HG02763 (cell line): ENCODE measurements around the gene DES.

Experiments used
- ATAC-seq: cut with Tn5 transposase; IDR thresholded peaks from one replicate; pipeline ENCODE4 v1.9.1; 2021; ENCODE audit warnings: mild to moderate bottlenecking, moderate library complexity; ENCODE audit not compliant: unreplicated experiment

The DES gene

GRCh38 chr2:219419331-219420197 lies 1.4 kb downstream of the DES start:
- no peak for ATAC-seq

DNA sequence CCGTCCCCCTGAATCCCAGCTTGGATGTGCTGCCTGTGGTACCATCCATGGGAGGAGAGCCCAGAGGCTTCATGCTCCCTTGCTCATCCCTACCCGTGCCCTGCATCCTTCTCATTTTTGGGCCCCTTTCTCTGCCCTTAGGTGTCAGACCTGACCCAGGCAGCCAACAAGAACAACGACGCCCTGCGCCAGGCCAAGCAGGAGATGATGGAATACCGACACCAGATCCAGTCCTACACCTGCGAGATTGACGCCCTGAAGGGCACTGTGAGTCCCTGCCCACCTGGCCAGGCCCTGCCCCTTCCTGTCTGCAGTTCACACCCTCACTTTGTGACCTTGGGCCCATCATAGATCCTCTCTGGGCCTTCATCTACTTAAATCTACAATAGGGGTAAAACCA lies 2.5 kb downstream of the DES start:
- no peak for ATAC-seq

GRCh38 chr2:219421323-219421722 lies 3.1 kb downstream of the DES start:
- no peak for ATAC-seq

GRCh38 chr2:219422952-219423534 lies 4.9 kb downstream of the DES start:
- ATAC-seq, result no peak

GRCh38 chr2:219423652-219424377 lies 5.6 kb downstream of the DES start:
- ATAC-seq, result no peak

DNA sequence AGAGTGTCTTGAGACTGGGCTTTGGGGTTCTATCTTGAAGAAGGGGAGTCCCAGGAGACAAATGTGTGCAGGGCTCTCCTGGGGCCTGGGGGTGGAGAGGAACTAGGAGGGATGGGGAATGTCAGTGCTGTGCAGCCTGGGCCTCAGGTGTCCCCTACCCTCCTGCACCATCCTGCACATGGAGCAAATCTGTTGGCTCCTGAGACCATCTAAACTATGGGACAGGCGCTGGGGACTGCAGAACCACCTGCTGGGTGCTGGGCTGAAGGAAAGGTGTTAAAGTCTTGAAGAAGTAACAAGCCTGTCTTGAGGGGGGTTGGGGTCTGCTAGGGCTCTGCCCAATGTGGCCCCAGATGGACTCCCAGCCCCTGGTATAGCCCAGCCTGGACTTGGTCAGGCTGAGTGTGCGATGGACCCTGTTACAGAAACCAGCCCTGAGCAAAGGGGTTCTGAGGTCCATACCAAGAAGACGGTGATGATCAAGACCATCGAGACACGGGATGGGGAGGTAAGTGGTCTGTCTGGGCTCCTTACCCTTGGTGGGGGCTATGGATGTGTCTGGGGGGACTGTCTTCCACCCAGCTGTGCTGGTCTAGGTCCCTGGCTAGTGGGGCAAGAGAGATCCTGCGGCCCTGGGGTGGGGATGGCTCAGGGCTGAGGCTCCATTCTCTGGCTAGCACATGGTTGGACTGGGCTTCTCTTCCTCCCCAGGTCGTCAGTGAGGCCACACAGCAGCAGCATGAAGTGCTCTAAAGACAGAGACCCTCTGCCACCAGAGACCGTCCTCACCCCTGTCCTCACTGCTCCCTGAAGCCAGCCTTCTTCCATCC lies 7.3 kb downstream of the DES start:
- no peak for ATAC-seq

DNA sequence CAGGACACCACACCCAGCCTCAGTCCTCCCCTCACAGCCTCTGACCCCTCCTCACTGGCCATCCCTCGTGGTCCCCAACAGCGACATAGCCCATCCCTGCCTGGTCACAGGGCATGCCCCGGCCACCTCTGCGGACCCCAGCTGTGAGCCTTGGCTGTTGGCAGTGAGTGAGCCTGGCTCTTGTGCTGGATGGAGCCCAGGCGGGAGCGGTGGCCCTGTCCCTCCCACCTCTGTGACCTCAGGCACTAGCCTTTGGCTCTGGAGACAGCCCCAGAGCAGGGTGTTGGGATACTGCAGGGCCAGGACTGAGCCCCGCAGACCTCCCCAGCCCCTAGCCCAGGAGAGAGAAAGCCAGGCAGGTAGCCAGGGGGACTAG lies 7.9 kb downstream of the DES start:
- ATAC-seq, result no peak

- ATAC-seq, result no peak
Observed at GRCh38 chr2:219426534-219427136, 8.5 kb downstream of the DES start.

DNA sequence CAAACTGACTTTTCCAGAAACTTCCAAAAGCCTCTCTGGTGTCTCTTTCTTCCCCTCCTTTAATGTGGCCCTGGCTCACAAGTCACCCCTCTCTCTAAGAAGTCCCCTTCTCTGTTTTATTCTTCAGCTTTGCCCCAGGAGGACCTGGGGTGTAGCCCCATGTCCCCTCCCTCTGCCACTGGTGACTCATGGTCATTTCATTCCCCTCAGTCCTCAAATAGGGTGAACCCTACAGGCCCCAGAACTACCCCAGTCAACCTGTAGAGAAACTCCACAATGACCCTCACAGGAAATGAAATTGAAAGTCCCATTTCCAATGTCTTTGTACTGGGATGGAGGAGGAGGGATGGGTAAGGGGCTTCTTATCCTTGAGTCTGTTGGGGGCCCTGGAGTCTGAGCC lies 10.3 kb downstream of the DES start:
- ATAC-seq, result no peak

- ATAC-seq, result no peak
Observed at GRCh38 chr2:219429958-219430606, 11.9 kb downstream of the DES start.

GRCh38 chr2:219430633-219431615 lies 12.7 kb downstream of the DES start:
- no peak for ATAC-seq

DNA sequence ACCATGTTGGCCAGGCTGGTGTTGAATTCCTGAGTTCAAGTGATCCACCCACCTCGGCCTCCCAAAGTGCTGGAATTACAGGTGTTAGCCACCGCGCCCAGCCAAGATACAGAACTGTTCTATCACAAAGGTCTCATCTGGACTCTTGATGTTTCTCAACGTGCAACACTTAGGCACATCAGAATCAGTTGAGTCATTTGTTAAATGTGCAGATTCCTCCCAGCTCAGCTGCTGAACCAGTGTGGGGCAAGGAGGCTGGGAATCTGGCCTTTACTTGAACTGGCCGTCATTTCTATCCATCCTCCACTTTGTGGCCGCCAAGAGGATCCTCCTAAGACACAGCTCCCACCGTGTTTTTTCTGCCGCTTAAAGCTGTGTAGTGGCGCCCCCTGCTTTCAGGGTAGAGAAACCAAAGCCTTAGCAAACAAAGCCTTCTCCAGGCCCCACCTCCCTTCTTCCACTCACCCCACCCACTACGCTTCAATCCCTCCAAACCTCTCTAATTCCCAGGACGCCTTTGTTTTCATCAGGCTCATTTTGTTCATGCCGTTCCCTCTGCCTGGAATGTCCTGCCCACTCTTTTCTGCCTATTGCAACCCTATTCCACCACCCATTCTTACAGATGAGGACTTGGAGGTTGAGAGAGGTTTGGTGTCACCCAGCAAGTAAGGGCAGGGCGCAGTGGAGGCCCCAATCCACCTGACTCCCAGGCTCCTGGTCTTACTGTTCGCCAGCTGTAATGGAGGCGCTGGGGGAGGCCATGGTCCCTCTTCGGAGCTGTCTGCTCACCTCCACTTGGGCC lies 15.7 kb downstream of the DES start:
- no peak for ATAC-seq

- ATAC-seq, result no peak
Observed at GRCh38 chr2:219434468-219434717, 16.2 kb downstream of the DES start.

- no peak for ATAC-seq
Observed at GRCh38 chr2:219434718-219435525, 16.7 kb downstream of the DES start, which contains the start of gene SPEG. Gene SPEG (plus strand): TSS chr2:219434843. CDS start chr2:219434978, 135 bp downstream.

GRCh38 chr2:219435701-219436100 lies 17.5 kb downstream of the DES start:
- no peak for ATAC-seq

DNA sequence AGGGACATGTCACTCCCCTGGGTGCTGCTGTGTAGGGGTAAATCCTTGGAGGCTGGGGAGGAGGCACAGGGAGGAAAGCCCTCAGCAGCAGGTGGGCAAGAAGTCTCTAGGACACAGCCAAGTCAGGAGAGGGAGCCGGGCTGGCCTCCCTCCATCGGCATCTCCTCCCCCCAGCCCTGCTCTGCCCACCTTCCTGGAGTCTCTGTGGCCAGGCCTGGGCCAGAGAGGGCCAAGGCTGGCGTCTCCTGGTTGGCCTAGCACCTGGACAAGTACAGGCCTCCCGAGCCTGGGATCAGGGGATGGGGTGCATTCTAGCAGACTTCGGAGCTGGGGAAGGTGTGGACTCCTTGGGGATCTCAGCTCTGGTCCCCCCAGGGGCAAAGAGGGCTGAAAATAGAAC lies 18.3 kb downstream of the DES start:
- ATAC-seq, result no peak

DNA sequence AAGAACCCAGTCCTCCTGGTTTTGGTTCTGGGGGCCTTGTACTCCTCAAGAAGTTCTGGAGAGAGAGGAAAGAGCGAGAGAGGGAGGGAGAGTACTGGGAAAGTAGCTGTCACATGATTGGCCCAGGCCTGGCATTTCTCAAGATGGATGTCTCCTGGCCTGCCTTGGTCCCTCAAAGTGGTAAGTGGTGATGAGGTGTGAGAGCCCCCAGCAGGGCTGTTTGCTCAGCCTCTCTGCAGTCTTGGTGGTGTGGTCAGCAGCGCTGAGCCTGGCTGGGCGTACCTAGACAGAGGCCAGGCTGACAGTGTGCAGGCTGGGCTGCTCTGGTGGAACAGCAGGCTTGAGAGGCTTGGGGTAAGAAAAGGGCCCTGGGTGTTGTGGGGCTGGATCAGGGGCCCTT lies 19.0 kb downstream of the DES start:
- ATAC-seq, result no peak
